HT1080 (cell line): ENCODE measurements around the gene CDHR5. TPM values are rescaled to one million over a fixed set of nuclear protein-coding genes. Genes with fewer than 3 reads are reported as not detected.

Source experiments
- DNase-seq: peaks from one replicate; pipeline ENCODE4 v3.0.0-alpha.2; 2015; ENCODE audit warnings: low read depth
- total RNA-seq: library from RNA; depleted of rRNA; stranded (reverse); fragments of >200 nt; shearing (Covaris generic); gene quantifications from 2 replicates; pipeline ENCODE4 v1.2.3, GENCODE V29; 2014

CDHR5 gene
- total RNA-seq, 1 experiment from 2014 or later, result not detected

GRCh38 chr11:623999-624704, 603 bp downstream of the CDHR5 start:
- peak; percentile 30 for DNase-seq

- no peak for DNase-seq
Measured at GRCh38 chr11:623349-623869, 1.3 kb downstream of the CDHR5 start.

DNA sequence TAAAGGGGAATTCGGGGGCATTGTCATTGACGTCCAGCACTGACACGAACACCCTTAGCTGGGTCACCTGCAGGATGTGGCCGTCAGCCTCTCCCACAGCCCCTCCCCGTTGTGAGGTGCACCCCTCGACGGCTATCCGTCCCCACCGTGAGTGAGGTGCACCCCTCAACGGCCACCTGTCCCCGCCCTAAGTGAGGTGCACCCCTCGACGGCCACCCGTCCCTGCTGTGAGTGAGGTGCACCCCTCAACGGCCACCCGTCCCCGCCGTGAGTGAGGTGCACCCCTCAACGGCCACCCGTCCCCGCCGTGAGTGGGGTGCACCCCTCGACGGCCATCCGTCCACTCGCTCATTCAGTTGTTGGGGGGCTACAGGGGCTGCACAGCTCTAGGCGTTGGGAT, 2.9 kb downstream of the CDHR5 start:
- DNase-seq, result no peak

- DNase-seq, result no peak
Measured at GRCh38 chr11:620935-621814, 3.6 kb downstream of the CDHR5 start.

- DNase-seq, result no peak
Measured at GRCh38 chr11:620201-620600, 4.6 kb downstream of the CDHR5 start.

GRCh38 chr11:619628-620050, 5.1 kb downstream of the CDHR5 start:
- DNase-seq, result no peak

GRCh38 chr11:618856-619627, 5.7 kb downstream of the CDHR5 start:
- no peak for DNase-seq

DNA sequence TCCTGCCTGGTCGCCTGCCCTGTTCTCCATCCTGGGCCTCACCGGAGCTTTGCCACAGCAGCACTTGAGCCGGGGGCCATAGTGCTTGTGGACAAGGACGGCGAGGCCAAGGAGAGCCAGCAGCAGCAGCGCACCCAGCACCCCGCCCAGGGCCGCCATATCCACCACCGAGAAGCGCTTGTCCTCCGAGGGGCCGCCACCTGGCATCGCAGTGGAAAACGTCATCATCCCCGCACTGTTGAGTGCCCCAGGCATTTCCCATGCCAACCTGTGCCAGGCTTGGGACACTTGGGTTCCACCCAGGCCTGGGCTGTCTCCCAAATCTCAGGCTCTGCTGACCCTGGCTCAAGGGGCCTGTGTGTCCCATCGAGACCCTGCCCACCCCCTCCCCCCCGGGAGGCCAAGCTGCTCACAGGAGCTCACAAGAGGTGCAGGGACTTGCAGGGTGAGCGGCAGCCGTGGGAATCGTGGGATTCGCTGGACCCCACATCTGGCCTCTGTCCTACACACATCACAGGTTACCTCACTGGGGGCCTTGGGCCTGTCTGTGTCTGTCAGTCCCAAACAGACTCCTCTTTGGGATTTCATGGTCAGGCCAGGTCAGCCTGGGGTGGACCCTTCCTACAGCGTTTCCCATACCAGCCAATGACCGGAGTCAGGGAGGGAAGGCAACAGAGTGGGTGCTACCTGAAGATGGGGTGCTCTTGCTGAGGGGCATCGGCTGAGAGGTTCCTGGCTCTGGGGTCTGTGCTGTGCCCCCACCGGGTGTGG, 6.7 kb downstream of the CDHR5 start:
- DNase-seq, result no peak

DNA sequence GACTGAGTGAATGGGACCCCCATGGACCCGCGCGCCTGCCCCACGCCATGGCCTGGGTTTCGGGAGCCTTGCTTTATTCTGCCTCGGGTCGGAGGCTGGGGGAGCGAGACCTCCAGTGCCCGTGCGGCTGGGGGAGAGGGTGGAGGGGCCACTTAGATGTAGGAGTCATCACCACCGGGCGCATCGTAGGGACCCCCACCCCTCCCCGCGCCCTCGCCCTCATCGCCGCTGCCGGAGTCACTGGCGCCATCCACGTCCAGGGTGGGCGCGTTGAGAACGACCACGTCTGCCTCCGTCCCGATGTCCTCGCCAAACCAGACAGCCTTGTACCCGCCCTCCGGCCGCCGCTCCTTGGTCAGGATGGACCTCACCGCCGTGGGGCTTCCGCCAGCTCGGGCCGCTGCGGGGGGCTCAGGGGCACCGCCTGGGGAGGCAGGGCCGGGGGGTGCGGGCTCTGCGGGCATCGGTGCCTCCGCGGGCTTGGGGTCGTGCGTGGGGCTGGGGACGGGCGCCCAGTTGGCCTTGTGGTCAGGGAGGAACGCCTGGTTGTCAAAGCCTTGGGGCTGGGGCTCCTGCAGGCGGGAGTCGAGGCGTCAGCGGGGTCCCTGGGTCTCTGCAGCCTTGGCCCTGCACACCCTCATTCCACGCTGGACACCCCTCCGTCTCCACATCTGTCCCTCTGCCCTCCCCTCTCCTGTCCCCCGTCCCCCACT, 7.4 kb downstream of the CDHR5 start:
- no peak for DNase-seq

DNA sequence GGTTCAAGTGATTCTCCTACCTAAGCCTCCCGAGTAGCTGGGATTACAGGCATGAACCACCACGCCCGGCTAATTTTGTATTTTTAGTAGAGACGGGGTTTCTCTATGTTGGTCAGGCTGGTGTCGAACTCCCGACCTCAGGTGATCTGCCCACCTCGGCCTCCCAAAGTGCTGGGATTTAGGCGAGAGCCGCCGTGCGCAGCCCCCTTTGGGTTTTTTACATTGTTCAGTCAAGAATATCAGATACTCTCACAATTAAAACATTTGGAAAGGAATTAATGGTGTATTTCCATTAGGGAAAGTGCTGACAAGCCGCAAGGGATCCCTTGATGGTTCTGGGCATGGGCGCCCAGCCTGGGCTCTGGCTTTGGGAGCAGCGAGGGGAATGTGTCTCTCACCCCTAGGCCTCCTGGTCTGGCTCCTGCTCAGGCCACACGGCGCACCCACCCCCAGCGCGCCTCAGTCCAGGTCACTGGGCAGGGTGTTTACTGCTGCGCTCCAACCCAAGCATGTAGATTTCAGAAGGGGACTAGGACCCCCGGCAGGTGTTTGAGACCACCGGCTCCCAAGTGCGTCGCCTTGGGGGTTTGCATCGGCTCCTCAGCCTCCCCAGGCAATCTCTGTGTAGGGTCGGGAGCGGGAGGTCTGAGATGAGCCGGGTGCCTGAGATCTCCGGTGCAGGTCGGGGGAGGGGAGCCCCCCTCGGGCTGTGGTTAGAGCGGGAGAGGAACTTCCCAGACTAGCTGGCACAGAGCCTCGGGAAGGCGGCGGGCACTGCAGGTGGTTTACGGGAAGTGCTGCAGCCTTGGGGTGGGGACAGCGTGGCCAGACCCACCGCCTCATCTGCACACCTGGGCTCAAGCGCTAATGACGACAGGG, 8.2 kb downstream of the CDHR5 start:
- DNase-seq, result no peak

GRCh38 chr11:615504-616319, 9.0 kb downstream of the CDHR5 start, which contains the start of gene IRF7:
TSS of gene IRF7 (minus strand) at chr11:615950. CDS start at chr11:615364, 586 bp downstream.
- no peak for DNase-seq

GRCh38 chr11:614623-615503, 9.9 kb downstream of the CDHR5 start:
- DNase-seq, result no peak

DNA sequence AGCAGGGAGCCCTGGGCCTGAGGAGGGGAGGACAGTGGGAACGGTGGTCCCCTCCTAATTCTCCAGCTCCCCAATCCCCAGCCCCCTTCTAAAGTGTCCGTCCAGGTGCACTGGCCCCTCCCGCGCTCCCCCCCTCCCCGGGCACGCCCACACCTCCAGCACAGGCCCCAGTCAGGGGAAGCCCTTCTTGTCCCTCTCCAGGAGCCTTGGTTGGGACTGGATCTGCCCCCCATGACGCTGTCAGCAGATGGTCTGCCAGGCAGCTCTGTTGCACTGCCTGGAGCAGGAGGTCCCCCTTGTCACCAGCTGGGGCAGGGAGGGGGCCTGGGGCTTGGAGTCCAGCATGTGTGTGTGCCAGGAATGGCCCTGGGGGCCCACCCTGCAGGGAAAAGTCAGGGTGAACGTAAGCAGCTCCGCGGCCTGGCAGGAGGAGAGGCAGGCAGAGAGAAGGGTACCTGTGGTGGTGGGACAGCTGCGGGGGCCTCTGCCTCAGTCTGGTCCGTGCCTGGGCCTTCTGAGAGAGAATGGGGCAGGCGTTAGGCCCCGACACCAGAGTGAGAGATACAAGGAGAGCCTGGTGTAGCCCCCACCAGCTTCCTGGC, 10.6 kb downstream of the CDHR5 start:
- no peak for DNase-seq

GRCh38 chr11:613369-613968, 11.3 kb downstream of the CDHR5 start:
- DNase-seq, result no peak

DNA sequence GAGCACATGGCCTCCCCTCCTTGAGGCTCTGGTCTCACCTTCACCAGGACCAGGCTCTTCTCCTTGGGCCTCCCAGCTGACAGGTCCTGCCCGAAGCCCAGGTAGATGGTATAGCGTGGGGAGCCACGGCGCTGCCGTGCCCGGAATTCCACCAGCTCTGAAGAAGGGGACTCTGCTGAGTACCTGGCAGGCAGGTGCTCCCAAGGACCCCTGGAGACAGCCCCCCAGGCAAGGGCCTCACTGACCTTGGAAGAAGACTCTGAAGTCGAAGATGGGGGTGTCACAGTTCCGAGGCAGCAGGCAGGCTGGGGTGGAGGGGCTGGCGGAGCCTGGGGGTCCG, 11.8 kb downstream of the CDHR5 start:
- DNase-seq, result no peak

DNA sequence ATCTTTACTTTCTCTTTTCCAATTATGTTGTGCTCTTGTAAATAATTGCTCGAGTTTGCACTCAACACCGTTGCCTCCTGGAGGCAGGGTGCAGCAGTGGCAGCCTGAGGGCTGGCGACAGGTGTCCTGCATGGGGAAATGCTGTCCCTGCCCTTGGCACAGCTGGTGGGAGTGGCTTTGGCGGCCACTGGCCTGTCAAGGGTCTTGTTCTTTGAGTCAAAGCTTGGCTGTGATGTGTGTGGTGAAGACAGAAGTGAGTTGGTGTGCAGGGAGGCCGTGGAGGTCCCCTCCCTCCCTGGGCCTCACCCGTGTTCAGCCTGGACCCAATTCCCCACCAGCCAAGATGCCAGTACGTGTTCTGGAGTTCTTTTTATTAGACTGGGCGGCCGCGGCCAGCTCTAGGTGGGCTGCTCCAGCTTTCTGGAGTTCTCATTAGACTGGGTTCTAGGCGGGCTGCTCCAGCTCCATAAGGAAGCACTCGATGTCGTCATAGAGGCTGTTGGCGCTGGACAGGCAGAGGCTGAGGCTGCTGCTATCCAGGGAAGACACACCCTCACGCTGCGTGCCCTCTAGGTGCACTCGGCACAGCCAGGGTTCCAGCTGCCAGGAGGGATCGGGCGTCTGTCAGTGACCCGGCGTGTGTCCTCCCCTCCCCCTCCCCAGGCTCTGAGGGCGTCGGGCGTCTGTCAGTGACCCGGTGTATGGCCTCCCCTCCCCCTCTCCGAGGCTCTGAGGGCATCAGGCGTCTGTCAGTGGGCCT, 12.4 kb downstream of the CDHR5 start:
- DNase-seq, result no peak
